B cell (primary cell): ENCODE results near the gene NBPF4. TPM values are rescaled to one million over a fixed set of nuclear protein-coding genes. Genes with fewer than 3 reads are reported as not detected.
"Not testable (repeated sequence)": the region's sequence is repeated elsewhere in the genome, so short reads cannot be mapped to it uniquely, and the experiment has no call there.

ENCODE experiments used
- ATAC-seq: fragments of 200-7000 bp; cut with Tn5 transposase; one replicate; pipeline ENCODE4 v1.10.0; 2021; ENCODE audit warnings: low read depth, mild to moderate bottlenecking, moderate number of reproducible peaks, moderate library complexity
- CTCF ChIA-PET: fragments of 350-600 bp; sonication (Branson Sonifier 250); formaldehyde crosslinking; loops from one replicate; lab custom pipeline; 2021; ENCODE audit warnings: antibody characterized with exemption, inconsistent platforms; lab: Charles Lee
- POLR2A ChIA-PET: fragments of 350-600 bp; sonication (Branson Sonifier 250); formaldehyde crosslinking; loops from one replicate; lab custom pipeline; 2021; ENCODE audit warnings: antibody characterized with exemption; lab: Charles Lee
- DNase-seq: peaks from one replicate; pipeline ENCODE4 v3.0.0; 2013
- H2AFZ ChIP-seq: 2 replicates; pipeline ENCODE4 v1.6.1; 2012; ENCODE audit warnings: mild to moderate bottlenecking, low read depth, low read length; ENCODE audit not compliant: insufficient read depth, poor library complexity, severe bottlenecking
- H3K27ac ChIP-seq, 2 donors: 1 replicate in 1 of 2; 2 replicates in 1 of 2; pipeline ENCODE4 v1.5.1; 2012 to 2013; ENCODE audit warnings: low read length in 2 of 2, mild to moderate bottlenecking in 2 of 2, moderate library complexity in 1 of 2
- H3K27me3 ChIP-seq, 4 experiments: fragments of 200-600 bp in 1 of 4; sonication (generic) in 1 of 4; replicated peaks in 1 of 4; 1 replicate in 2 of 4; 2 replicates in 2 of 4; pipeline versions ENCODE4 v1.6.1 to v1.7.0; 2013 to 2016; ENCODE audit warnings: low read length in 3 of 4, mild to moderate bottlenecking in 2 of 4, mixed read lengths in 1 of 4, moderate library complexity in 1 of 4; ENCODE audit not compliant: insufficient read depth in 4 of 4, control insufficient read depth in 3 of 4; ENCODE audit errors: control extremely low read depth in 1 of 4
- H3K36me3 ChIP-seq, 2 experiments: replicated peaks in 1 of 2; 1 replicate in 1 of 2; 2 replicates in 1 of 2; pipeline versions ENCODE4 v1.6.1 to v1.7.1; 2013; ENCODE audit warnings: low read length in 1 of 2; ENCODE audit not compliant: insufficient read depth in 2 of 2, control insufficient read depth in 1 of 2; ENCODE audit errors: control extremely low read depth in 1 of 2, extremely low read depth in 1 of 2
- H3K4me1 ChIP-seq, 2 donors: fragments of 200-600 bp in 1 of 2; sonication (generic) in 1 of 2; 1 replicate in 1 of 2; 2 replicates in 1 of 2; pipeline versions ENCODE4 v1.5.1 to v1.6.1; 2013 to 2017; ENCODE audit warnings: low read length in 2 of 2; ENCODE audit not compliant: control insufficient read depth in 2 of 2, insufficient read depth in 2 of 2
- H3K4me2 ChIP-seq: replicated peaks from 2 replicates; pipeline ENCODE3; 2012; ENCODE audit warnings: mild to moderate bottlenecking, low read depth, low read length; ENCODE audit not compliant: poor library complexity, severe bottlenecking
- H3K4me3 ChIP-seq, 5 experiments: fragments of 200-600 bp in 1 of 5; sonication (generic) in 1 of 5; 1 replicate in 3 of 5; 2 replicates in 2 of 5; pipeline versions ENCODE4 v1.5.1 to v1.7.0; 2011 to 2016; ENCODE audit warnings: low read length in 4 of 5, mild to moderate bottlenecking in 4 of 5, low read depth in 2 of 5, control low read depth in 1 of 5, moderate library complexity in 1 of 5; ENCODE audit not compliant: insufficient read depth in 1 of 5; ENCODE audit errors: control extremely low read depth in 1 of 5, extremely low read depth in 1 of 5
- H3K79me2 ChIP-seq: fragments of 200-600 bp; sonication (generic); one replicate; pipeline ENCODE4 v1.6.0; 2016; ENCODE audit warnings: low read length; ENCODE audit not compliant: control insufficient read depth, insufficient read depth
- H3K9ac ChIP-seq: fragments of 200-600 bp; sonication (generic); 2 replicates; pipeline ENCODE4 v1.6.1; 2017; ENCODE audit warnings: mild to moderate bottlenecking, low read length, moderate library complexity
- H3K9me3 ChIP-seq, 3 donors: one replicate each; pipeline versions ENCODE4 v1.6.1 to v1.7.1; 2013; ENCODE audit warnings: low read length in 2 of 3; ENCODE audit not compliant: control insufficient read depth in 2 of 3, insufficient read depth in 1 of 3; ENCODE audit errors: control extremely low read depth in 1 of 3
- H4K20me1 ChIP-seq: 2 replicates; pipeline ENCODE4 v1.6.0; 2012; ENCODE audit warnings: mild to moderate bottlenecking, low read length; ENCODE audit not compliant: insufficient read depth, control insufficient read depth, poor library complexity, severe bottlenecking
- H3K27ac Mint-ChIP-seq: one replicate; pipeline ENCODE4 v1.8.0; 2021; ENCODE audit warnings: mixed read lengths
- H3K27me3 Mint-ChIP-seq: one replicate; pipeline ENCODE4 v1.8.0; 2021; ENCODE audit warnings: mixed read lengths
- H3K4me1 Mint-ChIP-seq: one replicate; pipeline ENCODE4 v1.8.0; 2021; ENCODE audit warnings: mixed read lengths
- H3K4me3 Mint-ChIP-seq: one replicate; pipeline ENCODE4 v1.8.0; 2021; ENCODE audit warnings: mixed read lengths
- H3K9me3 Mint-ChIP-seq: one replicate; pipeline ENCODE4 v1.8.0; 2022; ENCODE audit warnings: mixed read lengths; ENCODE audit not compliant: insufficient read depth
- CTCF ChIP-seq: fragments of 200-600 bp; IDR thresholded peaks from one replicate; pipeline ENCODE4 v1.8.0; 2022; ENCODE audit warnings: antibody characterized with exemption, mild to moderate bottlenecking
- EZH2 ChIP-seq: IDR thresholded peaks from 2 replicates; pipeline ENCODE4 v1.6.1; 2012; ENCODE audit warnings: borderline replicate concordance, low read depth, mild to moderate bottlenecking, moderate library complexity, low read length; ENCODE audit not compliant: insufficient read depth, poor library complexity, severe bottlenecking
- WGBS: methylation state at CpG from one replicate; pipeline ENCODE4 v1.1.5; 2013; ENCODE audit warnings: missing lambda C conversion rate; ENCODE audit not compliant: insufficient coverage; 5-methylcytosine and 5-hydroxymethylcytosine counted together
- intact Hi-C: fragments of 100-400 bp; cut with micrococcal nuclease; formaldehyde crosslinking; loops from one replicate; pipeline ENCODE4 v1.10.0; 2022
- polyA plus RNA-seq: library from polyadenylated mRNA; depleted of rRNA; stranded (reverse); fragments of >200 nt; gene quantifications from 2 replicates; pipeline ENCODE4 v1.2.3, GENCODE V29; 2012
- total RNA-seq, 2 donors: library from RNA; stranded (reverse); fragments of 120-200 nt in 1 of 2; gene quantifications; 1 replicate in 1 of 2; 2 replicates in 1 of 2; pipeline versions ENCODE4 v1.2.3 to v1.2.4, GENCODE V29; 2013 to 2022

NBPF4 gene
- total and polyA plus RNA-seq, 2 donors (not counting 1 experiment from before 2014, with no cell fraction given): 0.04 TPM; not detected in 1

DNA sequence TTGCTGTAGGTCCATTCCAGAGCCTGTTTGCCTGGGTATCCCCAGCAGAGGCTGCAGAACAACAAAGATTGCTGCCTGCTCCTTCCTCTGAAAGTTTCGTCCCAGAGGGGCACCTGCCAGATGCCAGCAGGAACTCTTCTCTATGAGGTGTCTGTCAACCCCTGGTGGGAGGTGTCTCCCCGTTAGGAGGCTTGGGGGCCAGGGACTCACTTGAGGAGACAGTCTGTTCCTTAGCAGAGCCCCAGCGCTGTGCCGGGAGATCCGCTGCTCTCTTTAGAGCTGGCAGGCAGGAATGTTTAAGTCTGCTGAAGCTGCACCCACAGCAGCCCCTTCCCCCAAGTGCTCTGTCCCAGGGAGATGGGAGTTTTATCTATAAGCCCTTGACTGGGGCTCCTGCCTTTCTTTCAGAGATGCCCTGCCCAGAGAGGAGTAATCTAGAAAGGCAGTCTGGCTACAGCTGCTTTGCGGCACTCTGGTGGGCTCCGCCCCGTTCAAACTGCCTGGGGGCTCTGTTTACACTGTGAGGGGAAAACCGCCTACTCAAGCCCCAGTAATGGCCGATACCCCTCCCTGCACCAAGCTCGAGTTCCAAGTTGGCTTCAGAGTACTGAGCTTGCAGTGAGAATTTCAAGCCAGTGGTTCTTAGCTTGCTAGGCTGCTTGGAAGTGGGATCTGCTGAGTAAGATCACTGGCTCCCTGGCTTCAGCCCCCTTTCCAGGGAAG, 35.0 kb downstream of the NBPF4 start:
- H3K4me1 Mint-ChIP-seq: peaks cover 1% of the 10 kb centered on the region
- H3K27me3 Mint-ChIP-seq: peaks cover 43% of the 10 kb centered on the region
- H3K4me2 ChIP-seq: no peak overlapping the region
- no peak overlapping the region for H3K4me3 Mint-ChIP-seq
- H3K27me3 ChIP-seq: peaks cover 0 to 20% (median 13%) of the 10 kb centered on the region in 4 experiments
- CTCF ChIA-PET: no interaction called here
- POLR2A ChIA-PET: no interaction called here
- H3K36me3 ChIP-seq: no peaks in the 10 kb centered on the region
- H3K27ac ChIP-seq: no peak overlapping the region
- no peaks in the 10 kb centered on the region for H3K4me1 ChIP-seq
- TF ChIP-seq CTCF: no peak
- TF ChIP-seq EZH2: no peak
- no peak overlapping the region for H2AFZ ChIP-seq
- H3K27ac Mint-ChIP-seq: no peak overlapping the region
- no peak overlapping the region for H3K9ac ChIP-seq
- intact Hi-C loops: no loop called here
- H3K9me3 Mint-ChIP-seq: peaks cover 2% of the 10 kb centered on the region
- 84% methylated on average over 10 of the region's 11 CpGs for WGBS
- no peak for ATAC-seq
- H3K79me2 ChIP-seq: no peaks in the 10 kb centered on the region
- no peak for DNase-seq
- H3K9me3 ChIP-seq: no peaks in the 10 kb centered on the region
- H3K4me3 ChIP-seq: no peak overlapping the region
- H4K20me1 ChIP-seq: no peaks in the 10 kb centered on the region

GRCh38 chr1:108203582-108203981, 40.3 kb downstream of the NBPF4 start:
- H3K36me3 ChIP-seq, H3K9me3 Mint-ChIP-seq, DNase-seq, POLR2A ChIA-PET, H3K9me3 ChIP-seq, H4K20me1 ChIP-seq, CTCF ChIA-PET, H3K4me3 Mint-ChIP-seq, H3K27me3 ChIP-seq, H2AFZ ChIP-seq, ATAC-seq, H3K27ac ChIP-seq, H3K4me3 ChIP-seq, H3K4me2 ChIP-seq, H3K9ac ChIP-seq: not testable (repeated sequence)
- peaks cover 15% of the 10 kb centered on the region for H3K27me3 Mint-ChIP-seq
- intact Hi-C loops: loop anchor here (5.0 kb wide), 3 partner anchors 76 to 459 kb away; partner anchors contain the start of gene HENMT1
- H3K27ac Mint-ChIP-seq: peak overlapping the region; percentile 51
- peaks cover 12 to 14% of the 10 kb centered on the region in 2 donors for H3K4me1 ChIP-seq
- no CpG with 5 or more reads among the region's 3 CpGs for WGBS
- peaks cover 10% of the 10 kb centered on the region for H3K79me2 ChIP-seq
- H3K4me1 Mint-ChIP-seq: peaks cover 16% of the 10 kb centered on the region
